Upper lobe of left lung (tissue), 4 donors: ENCODE results near the gene JAKMIP2.

Experiments used
- POLR2A ChIP-seq, 4 donors: fragments of 450-650 bp; IDR thresholded peaks; one replicate each; pipeline ENCODE4 v1.5.1; 2016 to 2017; ENCODE audit warnings: antibody characterized with exemption in 4 of 4, mild to moderate bottlenecking in 2 of 4
- POLR2AphosphoS5 ChIP-seq, 2 donors: sonication (generic); formaldehyde crosslinking; IDR thresholded peaks; one replicate each; pipeline ENCODE4 v1.5.1; 2017; ENCODE audit warnings: antibody characterized with exemption in 2 of 2
- TF ChIP-seq, protein P1 (sequence below), 6 experiments: fragments of 450-650 bp in 4 of 6; fragments of 200-600 bp in 2 of 6; sonication (generic) in 2 of 6; IDR thresholded peaks; one replicate each; pipeline ENCODE4 v1.5.1; 2016 to 2019; ENCODE audit warnings: antibody characterized with exemption in 6 of 6

DNA sequence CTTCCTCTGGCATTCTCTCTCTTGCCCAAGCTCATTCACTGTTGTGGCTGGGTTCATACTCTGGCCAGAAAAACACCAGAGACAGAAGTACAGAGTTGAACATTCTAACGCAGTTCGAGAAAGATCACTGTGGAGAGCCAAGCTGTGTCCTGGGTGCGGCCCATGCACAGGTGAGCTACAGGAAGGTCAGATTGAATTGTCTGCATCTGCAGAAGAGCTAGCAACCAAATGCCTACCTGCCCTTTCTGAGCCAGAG is 145.9 kb downstream of the JAKMIP2 start:
- TF ChIP-seq POLR2A (IDR thresholded peaks at IDR 0.05) (no peak), POLR2AphosphoS5 (IDR thresholded peaks at IDR 0.05) (no peak)
- TF ChIP-seq, protein P1, sequence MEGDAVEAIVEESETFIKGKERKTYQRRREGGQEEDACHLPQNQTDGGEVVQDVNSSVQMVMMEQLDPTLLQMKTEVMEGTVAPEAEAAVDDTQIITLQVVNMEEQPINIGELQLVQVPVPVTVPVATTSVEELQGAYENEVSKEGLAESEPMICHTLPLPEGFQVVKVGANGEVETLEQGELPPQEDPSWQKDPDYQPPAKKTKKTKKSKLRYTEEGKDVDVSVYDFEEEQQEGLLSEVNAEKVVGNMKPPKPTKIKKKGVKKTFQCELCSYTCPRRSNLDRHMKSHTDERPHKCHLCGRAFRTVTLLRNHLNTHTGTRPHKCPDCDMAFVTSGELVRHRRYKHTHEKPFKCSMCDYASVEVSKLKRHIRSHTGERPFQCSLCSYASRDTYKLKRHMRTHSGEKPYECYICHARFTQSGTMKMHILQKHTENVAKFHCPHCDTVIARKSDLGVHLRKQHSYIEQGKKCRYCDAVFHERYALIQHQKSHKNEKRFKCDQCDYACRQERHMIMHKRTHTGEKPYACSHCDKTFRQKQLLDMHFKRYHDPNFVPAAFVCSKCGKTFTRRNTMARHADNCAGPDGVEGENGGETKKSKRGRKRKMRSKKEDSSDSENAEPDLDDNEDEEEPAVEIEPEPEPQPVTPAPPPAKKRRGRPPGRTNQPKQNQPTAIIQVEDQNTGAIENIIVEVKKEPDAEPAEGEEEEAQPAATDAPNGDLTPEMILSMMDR (IDR thresholded peaks at IDR 0.05): no peak
